ENCODE data around the gene TOX2. TPM values are rescaled to one million over a fixed set of nuclear protein-coding genes. Genes with fewer than 3 reads are reported as not detected.

The TOX2 gene
- total RNA-seq, 2 experiments from 2014 or later = 3.3 to 3.9 TPM

- H3K27me3 Mint-ChIP-seq = no peaks in the 10 kb centered on the region
- H3K36me3 Mint-ChIP-seq (ENCODE audit: low read depth) = no peaks in the 10 kb centered on the region
- Histone ChIP-seq H3K9me3 (ENCODE audit: control insufficient read depth in 1 of 2, insufficient read depth in 1 of 2, low read length in 2 of 2) (no peaks in the 10 kb centered on the region), H3K27me3 (ENCODE audit: control insufficient read depth in 1 of 2, insufficient read depth in 2 of 2, low read length in 2 of 2) (no peaks in the 10 kb centered on the region), H3K4me3 (ENCODE audit: low read length) (no peak overlapping the region), H3K4me1 (ENCODE audit: insufficient read depth, low read length) (peaks cover 93% of the 10 kb centered on the region), H3K27ac (ENCODE audit: low read depth in 1 of 2, low read length in 2 of 2) (no peak overlapping the region), H3K36me3 (ENCODE audit: insufficient read depth, low read length) (no peaks in the 10 kb centered on the region)
- H3K9me3 Mint-ChIP-seq = no peaks in the 10 kb centered on the region
- DNase-seq = no peak
- peak overlapping the region; percentile 6 for H3K4me3 Mint-ChIP-seq
- intact Hi-C loops (cut with DNase I, micrococcal nuclease) = no loop called here
- H3K4me1 Mint-ChIP-seq (ENCODE audit: low read depth) = peaks cover 87% of the 10 kb centered on the region
- TF ChIP-seq CTCF (IDR thresholded peaks at IDR 0.05) = no peak
- ATAC-seq (ENCODE audit: poor library complexity) = no peak
- CTCF ChIA-PET = interaction anchor here (0.6 kb wide), 1 partner anchor 24 kb away, joined by 3 read pairs; no protein-coding TSS in a partner anchor
- POLR2A ChIA-PET = interaction anchor here (1.0 to 1.4 kb wide), 4 partner anchors 15 to 231 kb away, joined by 3 to 13 read pairs (median 4); no protein-coding TSS in a partner anchor
- no peak overlapping the region for H3K27ac Mint-ChIP-seq
These were observed 34.6 kb downstream of the TOX2 start for GRCh38 chr20:43949248-43949647.

- CTCF ChIA-PET = no interaction called here
These were observed 35.3 kb downstream of the TOX2 start for GRCh38 chr20:43949741-43950618.

More at GRCh38 chr20:43949741-43950618, 35.3 kb downstream of the TOX2 start:
- intact Hi-C loops (cut with DNase I, micrococcal nuclease) = loop anchor here (5.0 to 10.0 kb wide), 3 partner anchors 33 to 117 kb away; no protein-coding TSS in a partner anchor
- Mint-ChIP-seq H3K4me1 (ENCODE audit: low read depth) (peaks cover 87% of the 10 kb centered on the region), H3K27me3 (no peaks in the 10 kb centered on the region), H3K36me3 (ENCODE audit: low read depth) (no peaks in the 10 kb centered on the region), H3K9me3 (no peaks in the 10 kb centered on the region), H3K4me3 (peak overlapping the region; percentile 69), H3K27ac (peak overlapping the region; percentile 16)
- H3K27me3 ChIP-seq (ENCODE audit: control insufficient read depth in 1 of 2, insufficient read depth in 2 of 2, low read length in 2 of 2) = no peaks in the 10 kb centered on the region
- DNase-seq (peak; percentile 49 to 87 (median 65)), ATAC-seq (ENCODE audit: poor library complexity) (peak; percentile 85)
- POLR2A ChIA-PET = interaction anchor here (0.6 to 2.1 kb wide), 11 partner anchors 8 to 232 kb away, joined by 3 to 13 read pairs (median 4); no protein-coding TSS in a partner anchor
- no peaks in the 10 kb centered on the region for H3K36me3 ChIP-seq (ENCODE audit: insufficient read depth, low read length)
- no peak overlapping the region for H3K27ac ChIP-seq (ENCODE audit: low read depth in 1 of 2, low read length in 2 of 2)
- peak overlapping the region; percentile 1 for H3K4me3 ChIP-seq (ENCODE audit: low read length)
- H3K9me3 ChIP-seq (ENCODE audit: control insufficient read depth in 1 of 2, insufficient read depth in 1 of 2, low read length in 2 of 2) = no peaks in the 10 kb centered on the region
- H3K4me1 ChIP-seq (ENCODE audit: insufficient read depth, low read length) = peaks cover 93% of the 10 kb centered on the region
- no peak for TF ChIP-seq CTCF (IDR thresholded peaks at IDR 0.05)
